Caco-2 (cell line): ENCODE measurements around the gene H3-3A. TPM values are rescaled to one million over a fixed set of nuclear protein-coding genes. Genes with fewer than 3 reads are reported as not detected.

Source experiments
- BruUV-seq: library from RNA; stranded (reverse); fragments of 400-500 nt; replicated peaks from 2 replicates; lab custom pipeline; 2021; lab: Mats Ljungman, UMichigan
- CTCF ChIA-PET: fragments of 300-600 bp; sonication (Branson Sonifier 250); formaldehyde crosslinking; loops from one replicate; lab custom pipeline; 2022; ENCODE audit warnings: antibody characterized with exemption; lab: Charles Lee
- POLR2A ChIA-PET: fragments of 300-600 bp; sonication (Branson Sonifier 250); formaldehyde crosslinking; loops from one replicate; lab custom pipeline; 2022; ENCODE audit warnings: antibody characterized with exemption; lab: Charles Lee
- DNase-seq, 2 experiments: peaks; one replicate each; pipeline versions ENCODE4 v3.0.0 to v3.0.0-alpha.2; 2020 to 2022
- H3K27me3 ChIP-seq: replicated peaks from 2 replicates; pipeline ENCODE4 v1.6.0; 2011; ENCODE audit warnings: low read length; ENCODE audit not compliant: control insufficient read depth, insufficient read depth
- H3K36me3 ChIP-seq: 2 replicates; pipeline ENCODE4 v1.5.1; 2011; ENCODE audit warnings: low read length; ENCODE audit not compliant: control insufficient read depth, insufficient read depth
- H3K4me1 ChIP-seq: fragments of 250-450 bp; sonication (Bioruptor Pico); 2 replicates; pipeline ENCODE4 v1.5.1; 2020; ENCODE audit warnings: mild to moderate bottlenecking
- H3K4me3 ChIP-seq: 2 replicates; pipeline ENCODE4 v1.5.1; 2011; ENCODE audit warnings: low read depth, mild to moderate bottlenecking, control low read depth, low read length
- H3K9me3 ChIP-seq: fragments of 250-450 bp; sonication (Bioruptor Pico); 2 replicates; pipeline ENCODE4 v1.5.1; 2020; ENCODE audit warnings: mild to moderate bottlenecking, moderate library complexity
- H3K27ac Mint-ChIP-seq: one replicate; pipeline ENCODE4 v1.8.0; 2022; ENCODE audit warnings: mixed read lengths; ENCODE audit not compliant: unreplicated experiment
- H3K27me3 Mint-ChIP-seq: one replicate; pipeline ENCODE4 v1.8.0; 2022; ENCODE audit warnings: mixed read lengths; ENCODE audit not compliant: insufficient read depth, unreplicated experiment
- H3K36me3 Mint-ChIP-seq: one replicate; pipeline ENCODE4 v1.8.0; 2022; ENCODE audit warnings: mild to moderate bottlenecking, mixed read lengths; ENCODE audit not compliant: insufficient read depth, unreplicated experiment
- H3K4me1 Mint-ChIP-seq: one replicate; pipeline ENCODE4 v1.8.0; 2022; ENCODE audit warnings: low read depth, mixed read lengths; ENCODE audit not compliant: unreplicated experiment
- H3K4me3 Mint-ChIP-seq: one replicate; pipeline ENCODE4 v1.8.0; 2022; ENCODE audit warnings: mild to moderate bottlenecking, moderate library complexity, mixed read lengths; ENCODE audit not compliant: unreplicated experiment
- H3K9me3 Mint-ChIP-seq: one replicate; pipeline ENCODE4 v1.8.0; 2022; ENCODE audit warnings: mixed read lengths; ENCODE audit not compliant: unreplicated experiment
- CTCF ChIP-seq, 2 experiments: fragments of 200-600 bp in 1 of 2; IDR thresholded peaks; 1 replicate in 1 of 2; 2 replicates in 1 of 2; pipeline versions ENCODE4 v1.5.1 to v1.8.0; 2011 to 2022; ENCODE audit warnings: antibody characterized with exemption in 1 of 2, control low read depth in 1 of 2, inconsistent platforms in 1 of 2, low read depth in 1 of 2, low read length in 1 of 2, mild to moderate bottlenecking in 1 of 2, moderate library complexity in 1 of 2; ENCODE audit not compliant: insufficient read depth in 1 of 2, severe bottlenecking in 1 of 2, unreplicated experiment in 1 of 2
- intact Hi-C: fragments of 100-400 bp; cut with micrococcal nuclease; formaldehyde crosslinking; loops from one replicate; pipeline ENCODE4 v1.10.0; 2022; ENCODE audit not compliant: unreplicated experiment
- total RNA-seq: library from RNA; stranded (reverse); gene quantifications from 2 replicates; pipeline ENCODE4 v1.2.3, GENCODE V29; 2022

H3-3A gene
- total RNA-seq, 1 experiment from 2014 or later = 512 TPM

- Histone ChIP-seq H3K9me3 (no peaks in the 10 kb centered on the region), H3K27me3 (no peaks in the 10 kb centered on the region), H3K4me3 (peak overlapping the region; percentile 65), H3K4me1 (peaks cover 9% of the 10 kb centered on the region), H3K36me3 (no peaks in the 10 kb centered on the region; the same call in 1 of the 2 replicates)
- TF ChIP-seq CTCF (IDR thresholded peaks at IDR 0.05; ENCODE audit: insufficient read depth in 1 of 2, low read depth in 1 of 2, low read length in 1 of 2, severe bottlenecking in 1 of 2, unreplicated experiment in 1 of 2) = peak; percentile 64 to 72
- Mint-ChIP-seq H3K36me3 (peaks cover 67% of the 10 kb centered on the region), H3K9me3 (no peaks in the 10 kb centered on the region), H3K4me3 (peak overlapping the region; percentile 97), H3K27ac (peak overlapping the region; percentile 99), H3K4me1 (peaks cover 24% of the 10 kb centered on the region), H3K27me3 (no peaks in the 10 kb centered on the region)
- intact Hi-C loops = loop anchor here (1.0 to 10.0 kb wide), 3 partner anchors 19 to 121 kb away; partner anchors contain the start of gene ACBD3
- peak; percentile 39 to 48 for DNase-seq
- ChIA-PET POLR2A (interaction anchor here (0.6 to 1.1 kb wide), 4 partner anchors 65 to 287 kb away, joined by 4 to 6 read pairs (median 6); partner anchors contain the start of genes SDE2 and SRP9), CTCF (interaction anchor here (0.5 to 1.6 kb wide), 23 partner anchors 10 to 344 kb away, joined by 3 to 27 read pairs (median 4); partner anchors contain the start of genes PARP1, PYCR2 and SRP9)
- TSS peak; percentile 32 for BruUV-seq
Measured at GRCh38 chr1:226063977-226064815, 1.7 kb downstream of the H3-3A start.

- no peaks in the 10 kb centered on the region for H3K27me3 Mint-ChIP-seq
- POLR2A ChIA-PET = interaction anchor here (0.6 to 1.1 kb wide), 3 partner anchors 65 to 287 kb away, joined by 4 to 6 read pairs (median 5); partner anchors contain the start of genes SDE2 and SRP9
- peak; percentile 17 to 84 for TF ChIP-seq CTCF (IDR thresholded peaks at IDR 0.05; ENCODE audit: insufficient read depth in 1 of 2, low read depth in 1 of 2, low read length in 1 of 2, severe bottlenecking in 1 of 2, unreplicated experiment in 1 of 2)
- Histone ChIP-seq H3K36me3 (no peaks in the 10 kb centered on the region; the same call in 1 of the 2 replicates), H3K27me3 (no peaks in the 10 kb centered on the region), H3K4me1 (peaks cover 9% of the 10 kb centered on the region), H3K9me3 (no peaks in the 10 kb centered on the region), H3K4me3 (peak overlapping the region; percentile 65)
- no TSS peak for BruUV-seq
- intact Hi-C loops = loop anchor here (1.0 to 10.0 kb wide), 3 partner anchors 18 to 120 kb away; partner anchors contain the start of gene ACBD3
- CTCF ChIA-PET = interaction anchor here (0.5 to 1.6 kb wide), 24 partner anchors 10 to 343 kb away, joined by 3 to 27 read pairs (median 4); partner anchors contain the start of genes PARP1, PYCR2 and SRP9
- peak overlapping the region; percentile 99 for H3K27ac Mint-ChIP-seq
- H3K4me1 Mint-ChIP-seq = peaks cover 24% of the 10 kb centered on the region
- peak overlapping the region; percentile 97 for H3K4me3 Mint-ChIP-seq
- H3K9me3 Mint-ChIP-seq = no peaks in the 10 kb centered on the region
- peaks cover 73% of the 10 kb centered on the region for H3K36me3 Mint-ChIP-seq
- DNase-seq = peak in 1 of 2 experiments; percentile 45
Measured at GRCh38 chr1:226064816-226065248, 2.3 kb downstream of the H3-3A start.
